Psoas muscle (tissue), 8 donors: ENCODE measurements around the gene MRTFB. TPM values are rescaled to one million over a fixed set of nuclear protein-coding genes. Genes with fewer than 3 reads are reported as not detected.

Experiments used
- ATAC-seq, 4 donors: fragments of 200-7000 bp; cut with Tn5 transposase; one replicate each; pipeline ENCODE4 v1.9.1; 2020; ENCODE audit warnings: moderate library complexity in 3 of 4, mild to moderate bottlenecking in 2 of 4
- DNase-seq, 2 donors: peaks; one replicate each; pipeline ENCODE4 v3.0.0-alpha.2; 2020
- H3K27ac ChIP-seq: fragments of 200-600 bp; one replicate; pipeline ENCODE4 v1.8.0; 2022
- H3K27me3 ChIP-seq, 3 donors: fragments of 200-600 bp in 1 of 3; one replicate each; pipeline versions ENCODE4 v1.6.1 to v1.8.0; 2013 to 2022; ENCODE audit warnings: low read length in 2 of 3, mild to moderate bottlenecking in 2 of 3, moderate library complexity in 1 of 3; ENCODE audit not compliant: insufficient read depth in 3 of 3
- H3K36me3 ChIP-seq, 2 donors: fragments of 200-600 bp in 1 of 2; one replicate each; pipeline versions ENCODE4 v1.6.1 to v1.8.0; 2013 to 2022; ENCODE audit warnings: low read depth in 1 of 2, mild to moderate bottlenecking in 1 of 2, moderate library complexity in 1 of 2; ENCODE audit not compliant: insufficient read depth in 1 of 2
- H3K4me1 ChIP-seq: fragments of 200-600 bp; one replicate; pipeline ENCODE4 v1.8.0; 2022
- H3K4me3 ChIP-seq: fragments of 200-600 bp; one replicate; pipeline ENCODE4 v1.8.0; 2022; ENCODE audit warnings: mild to moderate bottlenecking
- H3K9me3 ChIP-seq: fragments of 200-600 bp; one replicate; pipeline ENCODE4 v1.8.0; 2022
- CTCF ChIP-seq: fragments of 200-600 bp; IDR thresholded peaks from one replicate; pipeline ENCODE4 v1.8.0; 2022; ENCODE audit warnings: antibody characterized with exemption
- WGBS, 3 donors: extraction: QIAGEN DNeasy Blood & Tissue Kit; methylation state at CpG; one replicate each; pipeline versions ENCODE4 v1.1.6 to v1.1.7; 2013; 5-methylcytosine and 5-hydroxymethylcytosine counted together
- intact Hi-C, 2 donors: fragments of 100-400 bp; cut with DNase I; formaldehyde crosslinking; loops; one replicate each; pipeline versions ENCODE4 v1.11.0 to v1.14.2; 2022
- polyA plus RNA-seq, 3 donors: library from polyadenylated mRNA; stranded (reverse); fragments of 200-250 nt; gene quantifications; one replicate each; pipeline ENCODE4 v1.2.3, GENCODE V29; 2013
- total RNA-seq, 4 donors: library from RNA; stranded (reverse); fragmentation: NEBNext Ultra II Directional in 2 of 4; extraction: Animal tissue kit (Norgen Biotek cat#: 25700) in 2 of 4; gene quantifications; one replicate each; pipeline versions ENCODE4 v1.2.1 to v1.2.4, GENCODE V29; 2021 to 2023
- donor health status: healthy with polysubstance abuse.
- donor health status: DM: no; HTN: no; CAD: no; lungs with moderate emphysema.
- donor health status: Bipolar disorder and iron deficiency.
- donor health status: healthy.
- donor health status: DM: yes; HTN: yes; CAD: no.
- donor health status: DM: no; HTN: no; CAD: no.
- donor health status: DM: no; HTN: no; CAD: no.
- donor health status: DM: yes; HTN: yes; CAD: no.

MRTFB gene
- total and polyA plus RNA-seq, 7 donors = 2.7 to 26.3 (median 14.1) TPM

- ATAC-seq (no peak), DNase-seq (no peak)
- Histone ChIP-seq H3K27ac (no peak overlapping the region), H3K4me1 (peaks cover 7% of the 10 kb centered on the region), H3K36me3 (peaks cover 13 to 96% of the 10 kb centered on the region in 2 donors), H3K9me3 (no peaks in the 10 kb centered on the region), H3K4me3 (no peak overlapping the region), H3K27me3 (no peaks in the 10 kb centered on the region)
- TF ChIP-seq CTCF = no peak
- intact Hi-C loops = loop anchor here in 1 of 2 donors (2.0 kb wide), 1 partner anchor 278 kb away; no protein-coding TSS in a partner anchor
Measured at GRCh38 chr16:14252860-14253259, 181.7 kb downstream of the MRTFB start.

GRCh38 chr16:14263011-14263410, 191.9 kb downstream of the MRTFB start:
- ATAC-seq = peak in 1 of 4 donors; percentile 28
- TF ChIP-seq CTCF = no peak
- Histone ChIP-seq H3K27ac (peak overlapping the region; percentile 39), H3K36me3 (peaks cover 2 to 84% of the 10 kb centered on the region in 2 donors), H3K9me3 (no peaks in the 10 kb centered on the region), H3K4me1 (no peaks in the 10 kb centered on the region), H3K27me3 (no peaks in the 10 kb centered on the region), H3K4me3 (no peak overlapping the region)
- no peak for DNase-seq
- WGBS, 3 donors = 84 to 91% (median 90%) methylated on average over 5 of the region's 5 CpGs
- intact Hi-C loops = no loop called here

- ATAC-seq (peak in 3 of 4 donors; percentile 83 to 94 (median 92)), DNase-seq (no peak)
- TF ChIP-seq CTCF = no peak
- Histone ChIP-seq H3K36me3 (peaks cover 2 to 76% of the 10 kb centered on the region in 2 donors), H3K27me3 (no peaks in the 10 kb centered on the region), H3K27ac (peak overlapping the region; percentile 39), H3K4me3 (no peak overlapping the region), H3K9me3 (no peaks in the 10 kb centered on the region), H3K4me1 (no peaks in the 10 kb centered on the region)
- intact Hi-C loops = no loop called here
- WGBS, 3 donors = 50 to 87% (median 51%) methylated on average over 8 of the region's 8 CpGs
Measured at GRCh38 chr16:14263769-14264168, 192.7 kb downstream of the MRTFB start.

GRCh38 chr16:14264327-14264943, 193.3 kb downstream of the MRTFB start:
- H3K4me1 ChIP-seq = no peaks in the 10 kb centered on the region
- no peak for TF ChIP-seq CTCF
- intact Hi-C loops = no loop called here
- H3K27me3 ChIP-seq = no peaks in the 10 kb centered on the region
- no peak overlapping the region for H3K4me3 ChIP-seq
- H3K36me3 ChIP-seq = peaks cover 2 to 69% of the 10 kb centered on the region in 2 donors
- DNase-seq = no peak
- peak in 3 of 4 donors; percentile 63 to 82 (median 74) for ATAC-seq
- WGBS, 3 donors = 51 to 92% (median 52%) methylated on average over 3 of the region's 3 CpGs
- peaks cover 2% of the 10 kb centered on the region for H3K9me3 ChIP-seq
- peak overlapping the region; percentile 37 for H3K27ac ChIP-seq

- no peak for TF ChIP-seq CTCF
- H3K27ac ChIP-seq = no peak overlapping the region
- H3K27me3 ChIP-seq = no peaks in the 10 kb centered on the region
- DNase-seq (no peak), ATAC-seq (no peak)
- WGBS, 3 donors = 94 to 97% (median 96%) methylated on average over 7 of the region's 7 CpGs
- H3K36me3 ChIP-seq = peaks cover 2 to 33% of the 10 kb centered on the region in 2 donors
- H3K4me3 ChIP-seq = no peak overlapping the region
- intact Hi-C loops = no loop called here
- peaks cover 9% of the 10 kb centered on the region for H3K9me3 ChIP-seq
- no peaks in the 10 kb centered on the region for H3K4me1 ChIP-seq
Measured at GRCh38 chr16:14268073-14268472, 197.0 kb downstream of the MRTFB start.
